Endothelial cell of umbilical vein (primary cell): ENCODE data around the gene OPRD1. TPM values are rescaled to one million over a fixed set of nuclear protein-coding genes. Genes with fewer than 3 reads are reported as not detected.

Experiments
- BruUV-seq: library from RNA; stranded (reverse); fragments of 400-500 nt; replicated peaks from 2 replicates; lab custom pipeline; 2021; lab: Mats Ljungman, UMichigan
- CTCF ChIA-PET: fragments of 300-600, 350-600 bp; sonication (Branson Sonifier 250); formaldehyde crosslinking; loops from one replicate; lab custom pipeline; 2021; ENCODE audit warnings: antibody characterized with exemption, inconsistent platforms; lab: Charles Lee
- POLR2A ChIA-PET: fragments of 300-600, 350-600 bp; sonication (Branson Sonifier 250); formaldehyde crosslinking; loops from one replicate; lab custom pipeline; 2021; ENCODE audit warnings: antibody characterized with exemption, inconsistent platforms; lab: Charles Lee
- DNase-seq: peaks from one replicate; pipeline ENCODE4 v3.0.0-alpha.2; 2011; ENCODE audit warnings: low read depth, low spot score
- FAIRE-seq: peaks from 2 replicates; lab custom pipeline; 2011; peaks lifted over from hg19 to GRCh38; lab: Jason Lieb, UNC
- H2AFZ ChIP-seq: 2 replicates; pipeline ENCODE4 v1.6.0; 2012; ENCODE audit warnings: low read depth, low read length, control low read depth, inconsistent platforms
- H3K27ac ChIP-seq: 2 replicates; pipeline ENCODE4 v1.5.1; 2011; ENCODE audit warnings: low read depth, mild to moderate bottlenecking, control low read depth, low read length, moderate library complexity; ENCODE audit not compliant: insufficient read depth
- H3K27me3 ChIP-seq, 2 experiments: 2 replicates each; pipeline versions ENCODE4 v1.6.0 to v1.6.1; 2011; ENCODE audit warnings: low read length in 2 of 2, mixed read lengths in 1 of 2; ENCODE audit not compliant: control insufficient read depth in 2 of 2, insufficient read depth in 2 of 2
- H3K36me3 ChIP-seq, 2 experiments: 2 replicates in 1 of 2; 3 replicates in 1 of 2; pipeline ENCODE4 v1.5.1; 2011; ENCODE audit warnings: low read length in 2 of 2, mild to moderate bottlenecking in 1 of 2, moderate library complexity in 1 of 2; ENCODE audit not compliant: control insufficient read depth in 2 of 2, insufficient read depth in 2 of 2; ENCODE audit errors: extremely low read depth in 1 of 2
- H3K4me1 ChIP-seq: 3 replicates; pipeline ENCODE4 v1.5.1; 2011; ENCODE audit warnings: mild to moderate bottlenecking, low read length; ENCODE audit not compliant: control insufficient read depth, insufficient read depth; ENCODE audit errors: extremely low read depth
- H3K4me2 ChIP-seq: 2 replicates; pipeline ENCODE4 v1.6.1; 2011; ENCODE audit warnings: low read length, control low read depth, mixed read lengths; ENCODE audit not compliant: insufficient read depth
- H3K4me3 ChIP-seq, 3 experiments: fragments of 200-600 bp in 1 of 3; sonication (generic), shearing (Covaris generic) in 1 of 3; replicated peaks in 1 of 3; 2 replicates each; pipeline ENCODE4 v1.5.1; 2011 to 2016; ENCODE audit warnings: control low read depth in 3 of 3, low read length in 3 of 3, mild to moderate bottlenecking in 2 of 3, inconsistent platforms in 1 of 3, low read depth in 1 of 3, moderate library complexity in 1 of 3; ENCODE audit not compliant: insufficient read depth in 1 of 3
- H3K79me2 ChIP-seq: 2 replicates; pipeline ENCODE4 v1.6.0; 2012; ENCODE audit warnings: low read length, inconsistent platforms; ENCODE audit not compliant: control insufficient read depth, insufficient read depth
- H3K9ac ChIP-seq: replicated peaks from 2 replicates; pipeline ENCODE3; 2011; ENCODE audit warnings: low read length, control low read depth; ENCODE audit not compliant: insufficient read depth; ENCODE audit errors: extremely low read depth
- H3K9me1 ChIP-seq: replicated peaks from 3 replicates; pipeline ENCODE4 v1.6.0; 2011; ENCODE audit warnings: mild to moderate bottlenecking, low read length; ENCODE audit not compliant: control insufficient read depth, insufficient read depth; ENCODE audit errors: extremely low read depth
- H3K9me3 ChIP-seq: replicated peaks from 2 replicates; pipeline ENCODE4 v1.5.1; 2012; ENCODE audit warnings: low read length, inconsistent platforms; ENCODE audit not compliant: control insufficient read depth, insufficient read depth
- H4K20me1 ChIP-seq: replicated peaks from 2 replicates; pipeline ENCODE3; 2011; ENCODE audit warnings: mild to moderate bottlenecking, low read length; ENCODE audit not compliant: control insufficient read depth, insufficient read depth; ENCODE audit errors: extremely low read depth
- EZH2 ChIP-seq: IDR thresholded peaks from 2 replicates; pipeline ENCODE4 v1.6.1; 2012; ENCODE audit warnings: borderline replicate concordance, low read depth, mild to moderate bottlenecking, moderate library complexity, low read length, inconsistent platforms; ENCODE audit not compliant: severe bottlenecking
- FOS ChIP-seq: IDR thresholded peaks from 2 replicates; pipeline ENCODE4 v1.6.1; 2011; ENCODE audit warnings: mild to moderate bottlenecking, low read length, moderate library complexity, borderline replicate concordance; ENCODE audit not compliant: insufficient read depth
- GATA2 ChIP-seq: IDR thresholded peaks from 2 replicates; pipeline ENCODE4 v1.7.0; 2011; ENCODE audit warnings: low read depth, mild to moderate bottlenecking, moderate library complexity, mixed read lengths, low read length; ENCODE audit not compliant: insufficient read length, insufficient read depth
- JUN ChIP-seq: IDR thresholded peaks from 2 replicates; pipeline ENCODE4 v1.6.1; 2011; ENCODE audit warnings: borderline replicate concordance, low read depth; ENCODE audit not compliant: insufficient read length, insufficient read depth
- MAX ChIP-seq: IDR thresholded peaks from 2 replicates; pipeline ENCODE4 v1.6.1; 2011; ENCODE audit not compliant: insufficient read depth, insufficient read length
- MYC ChIP-seq: IDR thresholded peaks from one replicate; pipeline ENCODE4 v1.6.1; 2011; ENCODE audit warnings: mild to moderate bottlenecking, low read depth, low read length
- POLR2A ChIP-seq: IDR thresholded peaks from 2 replicates; pipeline ENCODE4 v1.6.1; 2012; ENCODE audit warnings: low read depth, mild to moderate bottlenecking, control low read depth, low read length
- POLR2AphosphoS5 ChIP-seq: IDR thresholded peaks from 2 replicates; pipeline ENCODE4 v1.6.1; 2012; ENCODE audit warnings: low read depth, mild to moderate bottlenecking, control low read depth, low read length, moderate library complexity; ENCODE audit not compliant: insufficient read depth
- dilution Hi-C: fragments of 300-500 bp; cut with MboI; formaldehyde crosslinking; loops from one replicate; pipeline ENCODE4 v1.15.0; 2019; ENCODE audit warnings: low sequenced_read_pairs; ENCODE audit not compliant: extremely low pct_ligation_motif_present
- intact Hi-C: fragments of 100-400 bp; cut with micrococcal nuclease; formaldehyde crosslinking; loops from one replicate; pipeline ENCODE4 v1.10.0; 2022
- polyA plus RNA-seq, 4 experiments: library from polyadenylated mRNA; depleted of rRNA in 3 of 4; stranded (reverse) in 3 of 4; unstranded in 1 of 4; fragments of >200 nt; gene quantifications; 2 replicates each; pipeline versions ENCODE4 v1.2.1 to v1.2.3, GENCODE V29; 2011 to 2012; ENCODE audit warnings: missing spikeins in 1 of 4
- total RNA-seq: library from RNA; stranded (reverse); gene quantifications from 2 replicates; pipeline ENCODE4 v1.2.3, GENCODE V29; 2021
- TF ChIP-seq, protein P1 (sequence below), 2 donors: IDR thresholded peaks; 1 replicate in 1 of 2; 2 replicates in 1 of 2; pipeline ENCODE4 v1.5.1; 2011; ENCODE audit warnings: low read length in 2 of 2, mild to moderate bottlenecking in 2 of 2, moderate library complexity in 2 of 2, control low read depth in 1 of 2, inconsistent platforms in 1 of 2, low read depth in 1 of 2; ENCODE audit not compliant: insufficient read depth in 1 of 2; ENCODE audit errors: extremely low read depth in 1 of 2

The OPRD1 gene
- total and polyA plus RNA-seq, 2 donors (not counting 3 experiments of a cell fraction or from before 2014, with no cell fraction given) = not detected

- dilution Hi-C loops (no loop called here), intact Hi-C loops (no loop called here)
- Histone ChIP-seq H3K79me2 (no peaks in the 10 kb centered on the region), H3K36me3 (no peaks in the 10 kb centered on the region), H3K9ac (no peak overlapping the region), H3K9me3 (no peaks in the 10 kb centered on the region), H3K4me2 (no peak overlapping the region), H4K20me1 (no peaks in the 10 kb centered on the region), H3K27ac (no peak overlapping the region), H3K4me1 (no peaks in the 10 kb centered on the region), H3K4me3 (no peak overlapping the region), H3K9me1 (no peaks in the 10 kb centered on the region), H3K27me3 (peaks cover 0 to 2% of the 10 kb centered on the region in 2 experiments), H2AFZ (no peak overlapping the region)
- no peak for DNase-seq
- TF ChIP-seq MAX = no peak
- TF ChIP-seq POLR2AphosphoS5 = no peak
- TF ChIP-seq FOS = no peak
- no peak for TF ChIP-seq GATA2
- TF ChIP-seq POLR2A = no peak
- TF ChIP-seq, protein P1, sequence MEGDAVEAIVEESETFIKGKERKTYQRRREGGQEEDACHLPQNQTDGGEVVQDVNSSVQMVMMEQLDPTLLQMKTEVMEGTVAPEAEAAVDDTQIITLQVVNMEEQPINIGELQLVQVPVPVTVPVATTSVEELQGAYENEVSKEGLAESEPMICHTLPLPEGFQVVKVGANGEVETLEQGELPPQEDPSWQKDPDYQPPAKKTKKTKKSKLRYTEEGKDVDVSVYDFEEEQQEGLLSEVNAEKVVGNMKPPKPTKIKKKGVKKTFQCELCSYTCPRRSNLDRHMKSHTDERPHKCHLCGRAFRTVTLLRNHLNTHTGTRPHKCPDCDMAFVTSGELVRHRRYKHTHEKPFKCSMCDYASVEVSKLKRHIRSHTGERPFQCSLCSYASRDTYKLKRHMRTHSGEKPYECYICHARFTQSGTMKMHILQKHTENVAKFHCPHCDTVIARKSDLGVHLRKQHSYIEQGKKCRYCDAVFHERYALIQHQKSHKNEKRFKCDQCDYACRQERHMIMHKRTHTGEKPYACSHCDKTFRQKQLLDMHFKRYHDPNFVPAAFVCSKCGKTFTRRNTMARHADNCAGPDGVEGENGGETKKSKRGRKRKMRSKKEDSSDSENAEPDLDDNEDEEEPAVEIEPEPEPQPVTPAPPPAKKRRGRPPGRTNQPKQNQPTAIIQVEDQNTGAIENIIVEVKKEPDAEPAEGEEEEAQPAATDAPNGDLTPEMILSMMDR (IDR thresholded peaks at IDR 0.05; ENCODE audit: extremely low read depth in 1 of 2, insufficient read depth in 1 of 2, low read depth in 1 of 2, low read length in 2 of 2) = no peak
- no peak for TF ChIP-seq EZH2
- no peak for TF ChIP-seq MYC
- TF ChIP-seq JUN = no peak
- CTCF ChIA-PET = no interaction called here
- POLR2A ChIA-PET = no interaction called here
- no TSS peak for BruUV-seq
- FAIRE-seq = no peak
Observed at GRCh38 chr1:28789412-28789811, 22.6 kb upstream of the OPRD1 start.
